Smooth muscle cell (in vitro differentiated cells): ENCODE measurements around the gene PHACTR3. TPM values are rescaled to one million over a fixed set of nuclear protein-coding genes. Genes with fewer than 3 reads are reported as not detected.
"Not testable (repeated sequence)": the region's sequence is repeated elsewhere in the genome, so short reads cannot be mapped to it uniquely, and the experiment has no call there.

Experiments used
- DNase-seq: peaks from one replicate; lab custom pipeline; 2025; ENCODE audit not compliant: unreplicated experiment; lab: John Stamatoyannopoulos, UW
- H2AFZ ChIP-seq: fragments of 200-600 bp; sonication (generic); 2 replicates; pipeline ENCODE4 v1.6.0; 2016; ENCODE audit warnings: antibody characterized with exemption, low read depth, mild to moderate bottlenecking
- H3F3A ChIP-seq: fragments of 200-600 bp; sonication (generic); 2 replicates; pipeline ENCODE4 v1.6.0; 2017; ENCODE audit warnings: antibody characterized with exemption, low read depth
- H3K27ac ChIP-seq: fragments of 200-600 bp; sonication (generic); 2 replicates; pipeline ENCODE4 v1.5.1; 2016; ENCODE audit warnings: low read depth, mild to moderate bottlenecking
- H3K27me3 ChIP-seq: fragments of 200-600 bp; sonication (generic); 2 replicates; pipeline ENCODE4 v1.6.1; 2016; ENCODE audit warnings: low read depth, mild to moderate bottlenecking
- H3K36me3 ChIP-seq: fragments of 200-600 bp; sonication (generic); 2 replicates; pipeline ENCODE4 v1.5.1; 2016; ENCODE audit warnings: low read depth
- H3K4me1 ChIP-seq: fragments of 200-600 bp; sonication (generic); 2 replicates; pipeline ENCODE4 v1.5.1; 2016; ENCODE audit warnings: low read depth
- H3K4me2 ChIP-seq: fragments of 200-600 bp; sonication (generic); 2 replicates; pipeline ENCODE4 v1.6.0; 2016; ENCODE audit warnings: mild to moderate bottlenecking
- H3K4me3 ChIP-seq: fragments of 200-600 bp; sonication (generic); 2 replicates; pipeline ENCODE4 v1.5.1; 2016; ENCODE audit warnings: mild to moderate bottlenecking
- H3K79me2 ChIP-seq: fragments of 200-600 bp; sonication (generic); 2 replicates; pipeline ENCODE4 v1.6.0; 2016; ENCODE audit warnings: low read depth, mild to moderate bottlenecking
- H3K9ac ChIP-seq: fragments of 200-600 bp; sonication (generic); 2 replicates; pipeline ENCODE4 v1.6.0; 2016; ENCODE audit warnings: low read depth
- H3K9me3 ChIP-seq: fragments of 200-600 bp; sonication (generic); replicated peaks from 2 replicates; pipeline ENCODE4 v1.5.1; 2016; ENCODE audit warnings: low read depth
- H4K20me1 ChIP-seq: fragments of 200-600 bp; sonication (generic); 2 replicates; pipeline ENCODE4 v1.6.0; 2016; ENCODE audit warnings: low read depth
- WGBS: methylation state at CpG from one replicate; pipeline ENCODE4 v1.1.7; 2016; ENCODE audit warnings: low lambda C conversion rate; 5-methylcytosine and 5-hydroxymethylcytosine counted together
- polyA plus RNA-seq: library from polyadenylated mRNA; unstranded; fragments of >200 nt; fragmentation: Nextera tagmentation; extraction: Ambion mirVana; gene quantifications from 2 replicates; pipeline ENCODE4 v1.2.1, GENCODE V29; 2016
- total RNA-seq: library from RNA; depleted of rRNA; stranded (reverse); fragments of >200 nt; gene quantifications from 2 replicates; pipeline ENCODE4 v1.2.3, GENCODE V29; 2014
- TF ChIP-seq, protein P1 (sequence below): fragments of 200-600 bp; sonication (generic); IDR thresholded peaks from 2 replicates; pipeline ENCODE4 v1.5.1; 2017; ENCODE audit warnings: borderline replicate concordance, mild to moderate bottlenecking, antibody characterized with exemption; ENCODE audit not compliant: insufficient read depth, poor library complexity, severe bottlenecking

PHACTR3 gene
- total and polyA plus RNA-seq, 2 experiments from 2014 or later, result 0.76 to 2.6 TPM

DNA sequence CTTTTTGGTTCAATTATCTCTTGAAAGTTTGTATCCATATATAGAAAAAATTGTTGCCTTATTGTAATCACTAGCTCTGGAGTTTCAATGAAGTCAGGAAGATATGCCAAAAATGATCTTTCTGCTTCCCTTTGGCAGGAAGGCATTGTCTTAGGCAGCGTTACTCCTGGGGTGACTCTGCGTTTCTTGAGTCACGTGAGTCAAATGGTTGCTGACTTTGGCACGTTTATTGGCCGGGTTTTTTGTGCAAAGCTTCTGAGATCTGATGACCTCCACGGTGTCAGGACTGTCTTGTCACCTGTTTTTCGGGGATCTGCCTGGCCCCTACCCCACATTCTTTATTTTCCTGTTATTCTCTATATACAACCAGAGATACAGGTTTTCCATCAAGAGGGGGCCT, 10.4 kb downstream of the PHACTR3 start:
- Histone ChIP-seq H3K9me3 (no peaks in the 10 kb centered on the region), H4K20me1 (no peaks in the 10 kb centered on the region), H3K27ac (no peak overlapping the region), H3K4me1 (no peaks in the 10 kb centered on the region), H2AFZ (no peak overlapping the region), H3K4me3 (no peak overlapping the region), H3F3A (no peaks in the 10 kb centered on the region), H3K36me3 (no peaks in the 10 kb centered on the region), H3K27me3 (no peaks in the 10 kb centered on the region), H3K79me2 (no peaks in the 10 kb centered on the region), H3K4me2 (no peak overlapping the region), H3K9ac (no peak overlapping the region)
- no peak for DNase-seq
- TF ChIP-seq, protein P1, sequence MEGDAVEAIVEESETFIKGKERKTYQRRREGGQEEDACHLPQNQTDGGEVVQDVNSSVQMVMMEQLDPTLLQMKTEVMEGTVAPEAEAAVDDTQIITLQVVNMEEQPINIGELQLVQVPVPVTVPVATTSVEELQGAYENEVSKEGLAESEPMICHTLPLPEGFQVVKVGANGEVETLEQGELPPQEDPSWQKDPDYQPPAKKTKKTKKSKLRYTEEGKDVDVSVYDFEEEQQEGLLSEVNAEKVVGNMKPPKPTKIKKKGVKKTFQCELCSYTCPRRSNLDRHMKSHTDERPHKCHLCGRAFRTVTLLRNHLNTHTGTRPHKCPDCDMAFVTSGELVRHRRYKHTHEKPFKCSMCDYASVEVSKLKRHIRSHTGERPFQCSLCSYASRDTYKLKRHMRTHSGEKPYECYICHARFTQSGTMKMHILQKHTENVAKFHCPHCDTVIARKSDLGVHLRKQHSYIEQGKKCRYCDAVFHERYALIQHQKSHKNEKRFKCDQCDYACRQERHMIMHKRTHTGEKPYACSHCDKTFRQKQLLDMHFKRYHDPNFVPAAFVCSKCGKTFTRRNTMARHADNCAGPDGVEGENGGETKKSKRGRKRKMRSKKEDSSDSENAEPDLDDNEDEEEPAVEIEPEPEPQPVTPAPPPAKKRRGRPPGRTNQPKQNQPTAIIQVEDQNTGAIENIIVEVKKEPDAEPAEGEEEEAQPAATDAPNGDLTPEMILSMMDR, result no peak
- WGBS, result 80% methylated on average over 7 of the region's 7 CpGs

GRCh38 chr20:59616306-59616705, 12.0 kb downstream of the PHACTR3 start:
- H3K9ac ChIP-seq, result no peak overlapping the region
- H3K79me2 ChIP-seq, result no peaks in the 10 kb centered on the region
- TF ChIP-seq, protein P1, result no peak
- H3F3A ChIP-seq, result no peaks in the 10 kb centered on the region
- no peak for DNase-seq
- H3K4me1 ChIP-seq, result no peaks in the 10 kb centered on the region
- no peaks in the 10 kb centered on the region for H3K27me3 ChIP-seq
- H2AFZ ChIP-seq, result no peak overlapping the region
- no peak overlapping the region for H3K4me3 ChIP-seq
- no peak overlapping the region for H3K4me2 ChIP-seq
- H3K27ac ChIP-seq, result no peak overlapping the region
- WGBS, result 92% methylated on average over 5 of the region's 5 CpGs
- H4K20me1 ChIP-seq, result no peaks in the 10 kb centered on the region
- no peaks in the 10 kb centered on the region for H3K36me3 ChIP-seq
- H3K9me3 ChIP-seq, result no peaks in the 10 kb centered on the region

DNA sequence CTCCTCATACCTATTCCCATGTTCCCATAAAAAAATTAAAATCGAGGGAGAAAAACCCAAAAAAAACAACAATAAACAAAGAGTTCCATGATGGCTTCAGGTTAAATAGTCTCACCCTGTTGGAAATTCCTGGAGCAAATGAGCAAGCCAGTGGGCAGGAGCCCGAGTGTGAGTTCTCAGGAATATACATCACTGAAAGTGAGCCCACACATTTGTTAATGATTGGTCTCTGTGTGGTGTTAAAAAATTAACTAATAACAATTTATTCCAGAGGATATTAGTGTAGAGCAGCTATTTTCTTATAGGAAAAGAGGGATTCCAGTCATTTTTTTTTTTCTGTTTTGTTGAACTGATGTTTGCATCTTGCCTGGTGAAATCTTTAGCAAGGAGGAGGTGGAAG, 12.9 kb downstream of the PHACTR3 start:
- DNase-seq, result no peak
- Histone ChIP-seq H3F3A (no peaks in the 10 kb centered on the region), H3K9me3 (no peaks in the 10 kb centered on the region), H3K4me1 (no peaks in the 10 kb centered on the region), H3K4me3 (no peak overlapping the region), H3K4me2 (no peak overlapping the region), H3K79me2 (no peaks in the 10 kb centered on the region), H3K9ac (no peak overlapping the region), H3K27ac (no peak overlapping the region), H4K20me1 (no peaks in the 10 kb centered on the region), H2AFZ (no peak overlapping the region), H3K36me3 (no peaks in the 10 kb centered on the region), H3K27me3 (no peaks in the 10 kb centered on the region)
- TF ChIP-seq, protein P1, result no peak
- WGBS, result 72% methylated on average over 2 of the region's 2 CpGs

DNA sequence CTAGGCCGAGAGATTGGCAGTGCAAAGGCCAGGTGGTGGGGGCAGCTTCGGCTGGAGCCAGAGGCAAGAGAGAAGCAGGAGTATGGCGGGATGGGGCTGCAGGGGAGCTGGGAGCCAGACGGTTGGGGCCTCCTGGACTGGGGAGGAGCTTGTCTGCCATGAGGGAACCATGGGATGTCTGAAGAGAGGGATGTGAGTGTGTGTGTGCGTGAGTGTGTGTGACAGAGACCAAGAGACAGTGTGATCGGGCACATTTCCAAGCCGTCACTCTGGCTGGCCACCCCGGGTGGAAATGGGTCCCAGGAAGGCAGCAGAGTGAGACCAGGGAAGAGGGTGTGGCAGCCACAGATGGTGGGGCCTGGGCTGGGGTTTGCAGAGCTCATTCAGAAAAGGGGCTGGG, 13.8 kb downstream of the PHACTR3 start:
- H3K4me2 ChIP-seq, result no peak overlapping the region
- no peak overlapping the region for H3K27ac ChIP-seq
- H3K4me1 ChIP-seq, result no peaks in the 10 kb centered on the region
- H3K27me3 ChIP-seq, result no peaks in the 10 kb centered on the region
- no peaks in the 10 kb centered on the region for H3K79me2 ChIP-seq
- no peak overlapping the region for H3K9ac ChIP-seq
- no peak overlapping the region for H2AFZ ChIP-seq
- 78% methylated on average over 8 of the region's 8 CpGs for WGBS
- TF ChIP-seq, protein P1, result no peak
- no peaks in the 10 kb centered on the region for H3K9me3 ChIP-seq
- no peaks in the 10 kb centered on the region for H4K20me1 ChIP-seq
- no peaks in the 10 kb centered on the region for H3K36me3 ChIP-seq
- H3K4me3 ChIP-seq, result no peak overlapping the region
- no peaks in the 10 kb centered on the region for H3F3A ChIP-seq
- no peak for DNase-seq

DNA sequence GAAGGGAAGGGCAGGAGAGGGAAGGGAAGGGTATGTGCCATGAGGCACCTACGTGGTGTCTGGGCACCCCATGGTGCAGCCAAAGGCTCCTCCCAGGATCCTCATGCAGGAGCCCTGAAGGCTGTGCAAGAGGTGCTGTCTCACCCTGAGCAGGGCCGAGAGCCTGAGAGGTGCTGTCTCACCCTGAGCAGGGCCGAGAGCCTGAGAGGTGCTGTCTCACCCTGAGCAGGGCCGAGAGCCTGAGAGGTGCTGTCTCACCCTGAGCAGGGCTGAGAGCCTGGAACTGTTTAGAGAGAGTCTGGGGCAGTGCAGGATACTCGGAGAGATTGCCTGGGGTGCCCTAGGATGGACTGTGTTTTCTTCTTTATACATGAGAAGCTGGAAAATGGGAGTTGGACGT, 14.2 kb downstream of the PHACTR3 start:
- 73% methylated on average over 6 of the region's 6 CpGs for WGBS
- not testable (repeated sequence) for H3K4me2 ChIP-seq, DNase-seq, H3K79me2 ChIP-seq, H3K27ac ChIP-seq, H3K27me3 ChIP-seq, H2AFZ ChIP-seq, H3K9ac ChIP-seq, H3K4me3 ChIP-seq, H4K20me1 ChIP-seq, H3K4me1 ChIP-seq, H3K36me3 ChIP-seq, H3F3A ChIP-seq, H3K9me3 ChIP-seq
